ENCODE data around the gene CFAP46.

GRCh38 chr10:132776821-132777220 is 165.5 kb downstream of the CFAP46 start:
- no peak for TF ChIP-seq EZH2 (IDR thresholded peaks at IDR 0.05; ENCODE audit: borderline replicate concordance, low read depth, low read length)
- no peak for TF ChIP-seq ASH1L (IDR thresholded peaks at IDR 0.05; ENCODE audit: borderline replicate concordance, low read depth, partially characterized antibody)
- no peak for TF ChIP-seq TOE1 (IDR thresholded peaks at IDR 0.05; ENCODE audit: borderline replicate concordance)
- no peak for TF ChIP-seq TOE1 (CRISPR knock-in tag; IDR thresholded peaks at IDR 0.05; ENCODE audit: borderline replicate concordance, low read depth)
- no peak for TF ChIP-seq REST (IDR thresholded peaks at IDR 0.05; ENCODE audit: borderline replicate concordance)
- TF ChIP-seq REST (CRISPR knock-in tag; IDR thresholded peaks at IDR 0.05; ENCODE audit: low read depth), result no peak
- no peak for TF ChIP-seq TGIF2 (CRISPR knock-in tag; IDR thresholded peaks at IDR 0.05)
- no peak for TF ChIP-seq CTCF (IDR thresholded peaks at IDR 0.05 in 2 of 3, conservative IDR thresholded peaks at IDR 0.05 in 1 of 3; ENCODE audit: insufficient read depth in 2 of 3, low read depth in 1 of 3, low read length in 3 of 3)
- TF ChIP-seq ZNF23 (CRISPR knock-in tag; IDR thresholded peaks at IDR 0.05), result no peak
- no peak for TF ChIP-seq ETS1 (conservative IDR thresholded peaks at IDR 0.05; ENCODE audit: control insufficient read depth, low read depth, low read length)
- no peak for TF ChIP-seq EP300 (IDR thresholded peaks at IDR 0.05; ENCODE audit: low read length)
